Upper lobe of left lung (tissue), 6 donors: ENCODE data around the gene ZNF143. TPM values are rescaled to one million over a fixed set of nuclear protein-coding genes. Genes with fewer than 3 reads are reported as not detected.
"Not testable (repeated sequence)": the region's sequence is repeated elsewhere in the genome, so short reads cannot be mapped to it uniquely, and the experiment has no call there.

Experiments
- ATAC-seq, 2 donors: fragments of 200-7000 bp; cut with Tn5 transposase; one replicate each; pipeline ENCODE4 v1.9.1; 2022; ENCODE audit warnings: mild to moderate bottlenecking in 2 of 2, moderate library complexity in 2 of 2; ENCODE audit not compliant: low FRiP score in 2 of 2
- DNase-seq, 2 donors: peaks; one replicate each; pipeline ENCODE4 v3.0.0-alpha.2; 2019 to 2020
- H3K27ac ChIP-seq, 4 donors: fragments of 200-600 bp; sonication (generic); one replicate each; pipeline ENCODE4 v1.5.1; 2016 to 2019
- H3K27me3 ChIP-seq, 4 donors: fragments of 200-600 bp; sonication (generic); one replicate each; pipeline ENCODE4 v1.5.1; 2017 to 2019
- H3K36me3 ChIP-seq, 4 donors: fragments of 200-600 bp; sonication (generic); one replicate each; pipeline ENCODE4 v1.5.1; 2016 to 2019
- H3K4me1 ChIP-seq, 4 donors: fragments of 200-600 bp; sonication (generic); one replicate each; pipeline ENCODE4 v1.5.1; 2018 to 2019
- H3K4me3 ChIP-seq, 4 donors: fragments of 200-600 bp; sonication (generic); one replicate each; pipeline ENCODE4 v1.5.1; 2017 to 2019; ENCODE audit warnings: mild to moderate bottlenecking in 2 of 4, moderate library complexity in 1 of 4
- H3K9me3 ChIP-seq, 4 donors: fragments of 200-600 bp; sonication (generic); one replicate each; pipeline ENCODE4 v1.5.1; 2018 to 2019
- CTCF ChIP-seq, 6 experiments: fragments of 450-650 bp in 4 of 6; fragments of 200-600 bp in 2 of 6; sonication (generic) in 2 of 6; IDR thresholded peaks; one replicate each; pipeline ENCODE4 v1.5.1; 2016 to 2019; ENCODE audit warnings: antibody characterized with exemption in 6 of 6
- EP300 ChIP-seq, 4 donors: sonication (generic); formaldehyde crosslinking; IDR thresholded peaks; one replicate each; pipeline ENCODE4 v1.5.1; 2017; ENCODE audit warnings: antibody characterized with exemption in 4 of 4, control low read depth in 2 of 4
- POLR2A ChIP-seq, 4 donors: fragments of 450-650 bp; IDR thresholded peaks; one replicate each; pipeline ENCODE4 v1.5.1; 2016 to 2017; ENCODE audit warnings: antibody characterized with exemption in 4 of 4, mild to moderate bottlenecking in 2 of 4
- POLR2AphosphoS5 ChIP-seq, 2 donors: sonication (generic); formaldehyde crosslinking; IDR thresholded peaks; one replicate each; pipeline ENCODE4 v1.5.1; 2017; ENCODE audit warnings: antibody characterized with exemption in 2 of 2
- WGBS, 2 donors: methylation state at CpG; one replicate each; pipeline ENCODE4 v1.1.5; 2017 to 2018; 5-methylcytosine and 5-hydroxymethylcytosine counted together
- total RNA-seq, 6 donors: library from RNA; depleted of rRNA in 4 of 6; stranded (reverse); fragments of >200 nt in 4 of 6; gene quantifications; one replicate each; pipeline versions ENCODE4 v1.1.0 to v1.2.1, GENCODE V29; 2016 to 2021
- donor health status: DM: no; HTN: no; CAD: no; lungs with moderate emphysema.
- donor health status: DM: no; HTN: yes; CAD: no; lungs with severe emphysema.

ZNF143 gene
- total RNA-seq, 6 donors from 2014 or later, result 17.5 to 45.1 (median 23.9) TPM

- peaks cover 7 to 26% (median 18%) of the 10 kb centered on the region in 4 donors for H3K36me3 ChIP-seq
- peaks cover 0 to 8% (median 3%) of the 10 kb centered on the region in 4 donors for H3K9me3 ChIP-seq
- no peaks in the 10 kb centered on the region for H3K4me1 ChIP-seq
- ATAC-seq, result no peak
- H3K27me3 ChIP-seq, result no peaks in the 10 kb centered on the region
- DNase-seq, result no peak
- H3K4me3 ChIP-seq, result no peak overlapping the region
- TF ChIP-seq EP300 (IDR thresholded peaks at IDR 0.05), result no peak
- 92 to 94% methylated on average over 9 of the region's 9 CpGs for WGBS, 2 donors
- no peak overlapping the region for H3K27ac ChIP-seq
These were observed 12.0 kb upstream of the ZNF143 start for GRCh38 chr11:9448576-9449352.

GRCh38 chr11:9452023-9452422 is 8.8 kb upstream of the ZNF143 start:
- DNase-seq, H3K36me3 ChIP-seq, H3K27ac ChIP-seq, ATAC-seq, H3K4me3 ChIP-seq, H3K9me3 ChIP-seq, H3K4me1 ChIP-seq, H3K27me3 ChIP-seq: not testable (repeated sequence)
- 91 to 92% methylated on average over 7 of the region's 7 CpGs for WGBS, 2 donors

- no peak for ATAC-seq
- 91 to 93% methylated on average over 5 of the region's 5 CpGs for WGBS, 2 donors
- no peak for TF ChIP-seq CTCF (IDR thresholded peaks at IDR 0.05)
- no peak for TF ChIP-seq EP300 (IDR thresholded peaks at IDR 0.05)
- TF ChIP-seq POLR2AphosphoS5 (IDR thresholded peaks at IDR 0.05), result no peak
- TF ChIP-seq POLR2A (IDR thresholded peaks at IDR 0.05), result no peak
These were observed 5.1 kb upstream of the ZNF143 start for GRCh38 chr11:9455722-9456121.

DNA sequence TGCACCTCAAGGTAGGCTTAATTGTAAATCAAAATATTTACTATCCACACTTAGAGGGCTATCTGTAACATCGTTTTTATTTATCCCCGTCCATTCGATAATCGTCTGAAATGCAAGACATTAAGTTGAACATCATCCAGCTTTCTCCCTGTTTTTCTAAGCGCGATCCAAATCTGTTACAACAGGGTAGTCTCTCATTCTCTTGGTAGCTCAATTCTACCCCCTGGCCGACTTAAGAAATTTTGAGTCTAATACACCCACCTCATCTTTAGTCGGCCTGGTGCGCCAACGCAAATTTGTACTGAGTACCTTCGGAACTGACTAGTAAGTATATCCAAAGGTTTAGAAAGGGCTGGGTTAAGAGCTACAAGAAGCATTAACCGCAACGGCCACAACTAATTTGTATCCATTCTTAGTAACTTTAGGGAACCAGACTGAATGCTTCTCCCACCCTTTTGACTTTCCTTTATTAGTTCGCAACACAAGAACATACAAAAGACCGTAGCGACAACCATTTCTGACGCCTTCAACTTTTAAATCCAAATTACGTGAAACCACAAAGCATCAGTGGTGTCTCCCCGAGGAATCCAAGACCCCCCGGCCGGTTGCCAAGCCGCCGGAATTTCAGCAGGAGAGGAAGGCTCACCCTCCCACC is 1.0 kb upstream of the ZNF143 start:
- Histone ChIP-seq H3K4me1 (peaks cover 15 to 23% (median 19%) of the 10 kb centered on the region in 4 donors), H3K9me3 (no peaks in the 10 kb centered on the region), H3K27me3 (no peaks in the 10 kb centered on the region), H3K27ac (peak overlapping the region; percentile 99), H3K4me3 (peak overlapping the region; percentile 63 to 90 (median 74)), H3K36me3 (no peaks in the 10 kb centered on the region)
- DNase-seq, result peak; percentile 25 to 82
- WGBS, 2 donors, result 3% methylated on average over 23 of the region's 23 CpGs
- no peak for ATAC-seq
- TF ChIP-seq POLR2AphosphoS5 (IDR thresholded peaks at IDR 0.05) (no peak), CTCF (IDR thresholded peaks at IDR 0.05) (peak in 1 of 6 experiments; percentile 9)

More at GRCh38 chr11:9455722-9456121, 5.1 kb upstream of the ZNF143 start:
- H3K27ac ChIP-seq, result no peak overlapping the region
- H3K4me1 ChIP-seq, result peaks cover 2 to 8% (median 5%) of the 10 kb centered on the region in 4 donors
- H3K4me3 ChIP-seq, result no peak overlapping the region
- DNase-seq, result no peak
- no peaks in the 10 kb centered on the region for H3K27me3 ChIP-seq
- H3K36me3 ChIP-seq, result no peaks in the 10 kb centered on the region
- peaks cover 0 to 8% (median 3%) of the 10 kb centered on the region in 4 donors for H3K9me3 ChIP-seq

GRCh38 chr11:9461063-9461759 is 399 bp downstream of the ZNF143 start:
- peak; percentile 77 to 96 for DNase-seq
- 0 to 1% methylated on average over 28 to 44 of the region's 57 CpGs for WGBS, 2 donors
- ATAC-seq, result peak; percentile 81 to 85
- TF ChIP-seq CTCF (IDR thresholded peaks at IDR 0.05) (peak in 2 of 6 experiments; percentile 29 to 42), POLR2A (IDR thresholded peaks at IDR 0.05) (peak in 3 of 4 donors; percentile 73 to 98 (median 95)), EP300 (IDR thresholded peaks at IDR 0.05) (no peak), POLR2AphosphoS5 (IDR thresholded peaks at IDR 0.05) (peak; percentile 53 to 54)
- Histone ChIP-seq H3K36me3 (no peaks in the 10 kb centered on the region), H3K9me3 (no peaks in the 10 kb centered on the region), H3K27me3 (no peaks in the 10 kb centered on the region), H3K4me1 (peaks cover 15 to 23% (median 19%) of the 10 kb centered on the region in 4 donors), H3K4me3 (peak overlapping the region; percentile 42 to 79 (median 66)), H3K27ac (peak overlapping the region; percentile 99)
